BLaER1 treated with 17β-estradiol and CSF1 and Interleukin-3, amounts not matched to agents 10 nM and 100 nM (cell line): ENCODE data around the gene TPO.

Experiments
- H3K27ac ChIP-seq, 11 experiments: shearing (Covaris generic); formaldehyde crosslinking; 2 replicates each; pipeline ENCODE4 v1.8.1; 2022
- H3K27me3 ChIP-seq, 11 experiments: shearing (Covaris generic); formaldehyde crosslinking; 2 replicates each; pipeline ENCODE4 v1.8.1; 2022
- H3K36me3 ChIP-seq, 11 experiments: shearing (Covaris generic); formaldehyde crosslinking; 2 replicates each; pipeline ENCODE4 v1.8.1; 2022
- H3K4me1 ChIP-seq, 10 experiments: shearing (Covaris generic); formaldehyde crosslinking; 2 replicates each; pipeline ENCODE4 v1.8.1; 2022
- H3K4me2 ChIP-seq, 11 experiments: shearing (Covaris generic); formaldehyde crosslinking; 2 replicates each; pipeline ENCODE4 v1.8.1; 2022
- H3K4me3 ChIP-seq, 10 experiments: shearing (Covaris generic); formaldehyde crosslinking; 2 replicates each; pipeline ENCODE4 v1.8.1; 2022
- H3K9ac ChIP-seq, 11 experiments: shearing (Covaris generic); formaldehyde crosslinking; 2 replicates each; pipeline ENCODE4 v1.8.1; 2022
- H3K9me3 ChIP-seq, 11 experiments: shearing (Covaris generic); formaldehyde crosslinking; replicated peaks in 1 of 11; 2 replicates each; pipeline ENCODE4 v1.8.1; 2022
- H4K20me1 ChIP-seq, 11 experiments: shearing (Covaris generic); formaldehyde crosslinking; 2 replicates each; pipeline ENCODE4 v1.8.1; 2022
- Cebpa-rat ChIP-seq, 11 experiments: shearing (Covaris generic); IDR thresholded peaks; 2 replicates each; pipeline ENCODE4 v1.8.1; 2022

The TPO gene

DNA sequence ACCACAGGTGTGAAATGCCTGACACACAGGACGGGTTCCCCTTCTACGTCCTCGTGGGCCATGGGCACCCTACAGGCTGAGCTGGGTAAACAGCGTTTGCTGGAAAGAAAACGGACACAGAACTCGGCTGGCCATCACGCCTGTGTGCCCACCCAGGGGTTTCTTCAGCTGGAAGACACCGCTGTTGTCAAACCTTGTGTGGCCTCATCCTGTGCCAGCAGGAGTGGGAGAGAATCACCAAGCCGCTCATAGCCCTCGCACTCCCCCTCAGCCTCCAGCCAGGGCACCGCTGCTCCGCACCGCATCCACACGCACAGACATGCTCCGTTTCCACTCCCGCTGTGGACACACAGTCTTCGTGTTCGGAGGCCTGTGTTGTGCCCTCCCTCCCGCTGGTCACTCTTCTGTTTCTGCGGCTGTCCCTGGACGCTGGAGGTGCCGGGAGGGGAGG is 169.7 kb downstream of the TPO start:
- Histone ChIP-seq H3K9ac (no peak overlapping the region), H3K4me1 (peaks cover 0 to 17% (median 8%) of the 10 kb centered on the region in 10 experiments; a peak in 13 of 20 replicates), H3K27me3 (no peaks in the 10 kb centered on the region), H3K4me2 (no peak overlapping the region), H3K4me3 (no peak overlapping the region), H4K20me1 (peaks cover 0 to 11% (median 0%) of the 10 kb centered on the region in 11 experiments; a peak in 5 of 22 replicates), H3K36me3 (no peaks in the 10 kb centered on the region), H3K27ac (no peak overlapping the region), H3K9me3 (no peaks in the 10 kb centered on the region)
- no peak for TF ChIP-seq Cebpa-rat (IDR thresholded peaks at IDR 0.05)

DNA sequence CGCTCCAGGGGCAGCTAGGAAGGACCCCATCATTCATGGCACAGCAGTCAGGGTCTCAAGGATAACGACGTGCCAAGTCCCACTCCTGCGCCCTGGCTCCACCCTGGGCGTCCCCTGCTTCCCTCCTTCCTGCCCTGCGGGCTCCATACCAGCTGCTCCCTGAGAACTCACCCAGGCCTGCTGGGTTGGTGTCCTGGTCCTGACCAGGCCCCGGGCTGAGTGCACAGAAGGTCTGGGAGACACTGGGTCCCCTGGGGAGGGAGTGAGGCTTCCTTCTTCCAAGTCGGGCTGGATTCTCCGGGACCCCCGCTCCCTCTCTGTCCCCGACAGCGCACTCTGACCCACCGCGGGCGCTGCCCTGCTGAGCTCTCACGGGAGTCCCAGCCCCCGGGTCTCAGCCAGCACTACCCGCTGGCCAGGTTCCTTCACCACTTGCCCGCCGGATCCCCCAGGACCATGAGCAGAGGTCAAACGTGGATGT is 170.8 kb downstream of the TPO start:
- Histone ChIP-seq H3K4me1 (peaks cover 2 to 22% (median 13%) of the 10 kb centered on the region in 10 experiments), H3K27ac (no peak overlapping the region), H4K20me1 (peaks cover 0 to 12% (median 0%) of the 10 kb centered on the region in 11 experiments; a peak in 5 of 22 replicates), H3K9me3 (no peaks in the 10 kb centered on the region), H3K4me3 (no peak overlapping the region), H3K9ac (no peak overlapping the region), H3K27me3 (no peaks in the 10 kb centered on the region), H3K36me3 (no peaks in the 10 kb centered on the region), H3K4me2 (no peak overlapping the region)
- no peak for TF ChIP-seq Cebpa-rat (IDR thresholded peaks at IDR 0.05)

DNA sequence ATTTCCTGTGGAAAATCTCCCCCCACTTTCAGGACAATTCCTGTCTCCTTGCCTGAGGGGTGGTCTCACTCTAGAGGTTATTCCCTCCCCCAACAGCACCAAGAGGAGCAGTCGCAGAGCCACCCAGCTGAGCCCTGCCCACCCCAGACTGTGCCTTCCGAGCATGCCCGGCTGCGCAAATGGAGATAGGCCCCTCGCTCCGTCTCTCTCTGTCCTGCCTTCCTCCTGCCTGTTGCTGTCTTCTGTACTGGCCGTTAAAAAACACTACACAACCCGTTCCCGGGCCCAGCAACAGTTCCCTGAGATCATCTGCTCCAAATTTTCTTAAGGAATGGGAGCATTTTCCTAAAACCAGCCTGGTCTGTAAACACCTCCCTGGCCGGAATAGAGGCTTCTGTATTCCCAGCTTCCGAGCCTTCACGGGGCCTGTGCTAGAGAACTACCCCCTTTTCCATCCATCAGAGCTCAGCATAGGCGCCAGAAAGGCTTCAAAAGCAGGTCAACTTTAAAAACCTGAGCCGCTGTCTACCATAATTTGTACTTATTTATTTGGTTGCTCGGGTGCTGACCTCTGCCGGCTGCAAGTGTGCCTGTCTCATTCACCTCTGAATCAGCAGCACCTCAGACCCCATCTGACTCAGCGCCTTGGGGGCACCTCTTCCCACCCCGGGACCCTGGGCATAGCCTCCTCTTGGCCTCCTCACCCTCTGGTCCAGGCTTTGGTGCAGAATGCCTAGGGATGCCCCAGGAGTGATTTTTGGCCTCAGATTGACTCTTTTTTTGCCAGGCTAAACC is 171.6 kb downstream of the TPO start:
- Histone ChIP-seq H3K36me3 (no peaks in the 10 kb centered on the region), H3K4me3 (no peak overlapping the region), H3K9ac (no peak overlapping the region), H3K27me3 (no peaks in the 10 kb centered on the region), H4K20me1 (peaks cover 0 to 16% (median 0%) of the 10 kb centered on the region in 11 experiments; a peak in 5 of 22 replicates), H3K9me3 (no peaks in the 10 kb centered on the region), H3K27ac (no peak overlapping the region), H3K4me1 (peaks cover 6 to 30% (median 21%) of the 10 kb centered on the region in 10 experiments), H3K4me2 (no peak overlapping the region)
- no peak for TF ChIP-seq Cebpa-rat (IDR thresholded peaks at IDR 0.05)

DNA sequence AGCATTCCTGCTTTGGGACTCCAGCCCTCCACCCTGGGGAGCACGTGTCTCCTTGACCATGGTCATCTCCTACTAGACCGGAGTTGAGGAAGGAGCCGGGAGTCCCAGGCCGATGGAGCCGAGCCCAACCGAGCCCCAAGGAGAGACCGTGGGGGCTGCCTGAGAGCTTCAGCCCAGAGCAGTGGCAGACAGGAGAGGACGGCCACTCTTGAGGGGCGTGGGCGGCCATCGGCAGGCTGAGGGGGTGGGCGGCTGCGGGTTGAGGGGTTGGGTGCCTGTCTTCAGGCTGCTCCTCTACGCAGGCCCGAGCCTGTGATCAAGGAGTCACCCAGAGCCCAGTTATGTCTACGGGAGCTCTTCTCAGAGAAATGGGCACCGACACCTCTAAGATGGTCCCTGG is 172.4 kb downstream of the TPO start:
- H3K4me3 ChIP-seq: no peak overlapping the region
- peaks cover 8 to 37% (median 26%) of the 10 kb centered on the region in 10 experiments for H3K4me1 ChIP-seq
- H3K27me3 ChIP-seq: no peaks in the 10 kb centered on the region
- TF ChIP-seq Cebpa-rat (IDR thresholded peaks at IDR 0.05): no peak
- no peaks in the 10 kb centered on the region for H3K36me3 ChIP-seq
- peak overlapping the region in 4 of 11 experiments; percentile 31 to 44 (median 38); a peak in 5 of 22 replicates for H3K4me2 ChIP-seq
- H3K9ac ChIP-seq: no peak overlapping the region
- H3K9me3 ChIP-seq: no peaks in the 10 kb centered on the region
- H3K27ac ChIP-seq: no peak overlapping the region
- peaks cover 0 to 21% (median 0%) of the 10 kb centered on the region in 11 experiments; a peak in 5 of 22 replicates for H4K20me1 ChIP-seq

DNA sequence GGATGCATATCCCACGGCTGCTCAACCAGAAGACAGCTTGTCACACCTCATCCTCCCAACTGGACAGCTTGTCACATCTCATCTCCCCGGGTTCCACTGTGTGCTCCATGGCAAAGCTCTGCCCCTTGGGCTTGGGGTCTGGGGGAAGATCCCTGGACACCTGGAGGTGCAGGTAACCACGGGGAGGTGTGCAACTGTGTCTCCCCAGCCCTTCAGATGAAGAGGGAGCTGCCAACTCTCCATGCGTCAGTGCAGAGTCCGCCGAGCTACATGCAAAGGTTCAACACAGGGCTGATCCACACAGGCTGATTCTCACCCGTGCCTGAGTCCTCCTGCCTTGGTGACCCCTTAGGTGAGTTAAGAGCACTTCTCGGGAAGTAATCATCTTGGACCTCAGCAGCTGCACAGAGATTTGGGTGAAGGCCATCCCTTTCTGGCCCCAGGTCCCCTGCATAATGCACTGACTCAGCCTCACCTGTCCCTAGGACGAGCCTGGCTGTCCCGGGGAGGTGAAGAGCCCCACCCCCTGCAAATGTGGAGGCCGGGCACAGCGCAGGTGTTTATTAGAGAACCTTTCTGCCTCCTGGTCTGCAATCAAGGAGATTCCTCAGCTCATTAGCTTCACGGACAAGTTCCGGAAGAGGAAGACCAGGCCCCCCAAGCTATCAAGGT is 173.1 kb downstream of the TPO start:
- H4K20me1 ChIP-seq: peaks cover 0 to 23% (median 2%) of the 10 kb centered on the region in 11 experiments; a peak in 6 of 22 replicates
- no peak overlapping the region for H3K9ac ChIP-seq
- peaks cover 15 to 44% (median 34%) of the 10 kb centered on the region in 10 experiments for H3K4me1 ChIP-seq
- no peak overlapping the region for H3K27ac ChIP-seq
- no peak overlapping the region for H3K4me3 ChIP-seq
- no peaks in the 10 kb centered on the region for H3K9me3 ChIP-seq
- H3K27me3 ChIP-seq: peaks cover 0 to 6% (median 0%) of the 10 kb centered on the region in 11 experiments; a peak in 5 of 22 replicates
- H3K36me3 ChIP-seq: no peaks in the 10 kb centered on the region
- no peak for TF ChIP-seq Cebpa-rat (IDR thresholded peaks at IDR 0.05)
- peak overlapping the region in 6 of 11 experiments; percentile 3 to 44 (median 32); a peak in 10 of 22 replicates for H3K4me2 ChIP-seq

DNA sequence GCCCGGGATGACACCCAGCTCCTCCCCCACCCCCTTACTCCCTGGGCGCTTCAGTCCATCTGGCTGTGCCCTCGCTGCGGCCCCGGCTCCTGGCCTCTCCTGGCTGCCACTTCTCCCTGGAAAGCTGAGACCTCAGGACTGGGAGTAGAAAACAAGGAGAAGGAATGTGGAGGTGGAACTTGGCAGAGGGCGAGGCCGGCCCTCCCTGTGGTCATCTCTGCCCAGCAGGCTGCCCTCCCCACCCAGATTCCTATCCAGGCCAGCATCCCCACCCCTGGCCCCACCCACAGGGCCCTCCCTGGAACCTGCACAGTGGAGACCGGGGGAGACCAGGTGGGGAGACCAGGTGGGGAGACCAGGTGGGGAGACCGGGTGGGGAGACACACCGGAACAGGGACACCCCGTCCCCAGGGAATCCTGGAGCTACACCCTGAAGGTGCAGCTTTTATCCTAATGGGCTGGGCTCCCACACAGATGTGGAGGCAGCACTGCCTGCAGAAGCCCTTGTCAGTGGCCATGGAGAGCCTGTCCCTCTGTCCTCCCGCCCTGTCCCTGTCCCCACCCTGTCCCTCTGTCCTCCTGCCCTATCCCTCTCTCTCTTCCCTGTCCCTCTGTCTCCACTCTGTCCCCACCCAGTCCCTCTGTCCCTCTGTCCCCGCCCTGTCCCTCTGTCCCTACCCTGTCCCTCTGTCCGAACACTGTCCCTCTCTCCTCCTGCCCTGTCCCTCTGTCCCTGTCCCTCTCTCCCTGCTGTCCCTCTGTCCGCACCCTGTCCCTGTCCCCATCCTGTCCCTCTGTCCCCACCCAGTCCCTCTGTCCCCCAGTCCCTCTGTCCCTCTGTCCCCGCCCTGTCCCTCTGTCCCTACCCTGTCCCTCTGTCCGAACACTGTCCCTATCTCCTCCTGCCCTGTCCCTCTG is 173.9 kb downstream of the TPO start:
- H3K4me2 ChIP-seq: peak overlapping the region in 1 of 11 experiments; percentile 43; a peak in 2 of 22 replicates
- H3K27ac ChIP-seq: no peak overlapping the region
- H3K9ac ChIP-seq: no peak overlapping the region

DNA sequence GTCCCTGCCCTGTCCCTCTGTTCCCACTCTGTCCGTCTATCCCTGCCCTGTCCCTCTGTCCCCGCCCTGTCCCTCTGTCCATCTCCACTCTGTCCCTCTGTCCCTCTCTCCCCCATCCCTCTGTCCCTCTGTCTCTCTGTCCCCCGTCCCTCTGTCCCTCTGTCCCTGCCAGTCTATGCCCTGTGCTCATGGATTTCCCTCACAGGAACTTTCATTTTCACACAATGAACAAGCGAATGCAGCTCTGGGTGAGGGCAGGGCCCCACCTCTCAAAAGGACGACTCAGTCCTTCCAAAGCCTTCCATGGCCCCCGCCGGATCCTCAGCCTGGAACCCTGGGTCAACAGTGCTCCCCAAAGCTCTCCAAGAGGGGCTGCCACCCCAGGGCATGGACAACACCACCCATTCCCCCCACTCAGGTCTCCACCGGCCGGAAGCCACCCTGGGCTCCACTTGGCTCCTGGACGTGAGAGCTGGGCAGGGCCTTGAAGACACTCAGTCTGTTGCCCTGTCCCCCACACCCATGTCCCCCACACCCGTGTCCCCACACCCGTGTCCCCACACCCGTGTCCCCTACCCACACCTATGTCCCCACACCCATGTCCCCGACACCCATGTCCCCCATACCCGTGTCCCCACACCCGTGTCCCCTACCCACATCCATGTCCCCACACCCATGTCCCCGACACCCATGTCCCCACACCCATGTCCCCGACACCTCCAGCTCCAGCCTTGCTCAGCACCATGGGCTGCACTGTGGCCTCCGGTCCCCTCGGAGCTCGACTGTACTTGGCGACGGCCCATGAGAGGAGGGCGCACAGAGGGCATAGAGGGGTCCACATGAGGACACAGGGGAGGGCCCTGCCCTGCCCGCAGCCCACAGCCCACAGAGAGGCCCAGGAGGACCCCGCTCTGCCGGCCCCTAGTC is 175.1 kb downstream of the TPO start:
- Histone ChIP-seq H3K27ac (no peak overlapping the region), H3K9ac (peak overlapping the region in 1 of 11 experiments; percentile 37; a peak in 2 of 22 replicates), H3K4me1 (peaks cover 28 to 64% (median 53%) of the 10 kb centered on the region in 10 experiments), H3K36me3 (no peaks in the 10 kb centered on the region), H3K27me3 (peaks cover 0 to 24% (median 0%) of the 10 kb centered on the region in 11 experiments; a peak in 7 of 22 replicates), H3K9me3 (no peaks in the 10 kb centered on the region), H3K4me2 (peak overlapping the region in 10 of 11 experiments; percentile 5 to 70 (median 44); a peak in 18 of 22 replicates), H4K20me1 (peaks cover 0 to 28% (median 7%) of the 10 kb centered on the region in 11 experiments; a peak in 8 of 22 replicates), H3K4me3 (no peak overlapping the region)
- no peak for TF ChIP-seq Cebpa-rat (IDR thresholded peaks at IDR 0.05)

More for the DNA sequence above, 173.9 kb downstream of the TPO start:
- no peaks in the 10 kb centered on the region for H3K9me3 ChIP-seq
- H4K20me1 ChIP-seq: peaks cover 0 to 28% (median 7%) of the 10 kb centered on the region in 11 experiments; a peak in 7 of 22 replicates
- H3K36me3 ChIP-seq: no peaks in the 10 kb centered on the region
- H3K27me3 ChIP-seq: peaks cover 0 to 14% (median 0%) of the 10 kb centered on the region in 11 experiments; a peak in 7 of 22 replicates
- peaks cover 23 to 52% (median 42%) of the 10 kb centered on the region in 10 experiments for H3K4me1 ChIP-seq
- no peak overlapping the region for H3K4me3 ChIP-seq
- TF ChIP-seq Cebpa-rat (IDR thresholded peaks at IDR 0.05): no peak
